GM19455 (cell line): ENCODE results near the gene DCLK1.

Source experiments
- ATAC-seq: cut with Tn5 transposase; IDR thresholded peaks from one replicate; pipeline ENCODE4 v1.9.1; 2021; ENCODE audit not compliant: unreplicated experiment

DCLK1 gene

DNA sequence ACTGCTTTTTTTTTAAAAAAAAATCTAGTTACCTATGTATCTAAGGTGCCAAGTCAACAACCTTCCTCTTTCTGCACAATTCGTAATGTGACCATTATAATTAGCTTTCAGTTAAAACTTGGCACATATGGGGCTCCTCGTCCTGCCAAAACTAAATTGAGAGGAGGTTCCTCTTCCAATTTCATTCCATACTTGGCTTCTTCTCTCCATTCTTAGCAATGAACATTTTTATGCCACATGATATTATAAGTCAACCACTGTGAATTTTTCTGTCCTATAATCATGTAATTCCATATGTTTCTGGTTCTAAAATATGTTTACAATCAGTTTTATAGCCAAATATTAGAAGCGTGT, 177.0 kb downstream of the DCLK1 start:
- no peak for ATAC-seq

DNA sequence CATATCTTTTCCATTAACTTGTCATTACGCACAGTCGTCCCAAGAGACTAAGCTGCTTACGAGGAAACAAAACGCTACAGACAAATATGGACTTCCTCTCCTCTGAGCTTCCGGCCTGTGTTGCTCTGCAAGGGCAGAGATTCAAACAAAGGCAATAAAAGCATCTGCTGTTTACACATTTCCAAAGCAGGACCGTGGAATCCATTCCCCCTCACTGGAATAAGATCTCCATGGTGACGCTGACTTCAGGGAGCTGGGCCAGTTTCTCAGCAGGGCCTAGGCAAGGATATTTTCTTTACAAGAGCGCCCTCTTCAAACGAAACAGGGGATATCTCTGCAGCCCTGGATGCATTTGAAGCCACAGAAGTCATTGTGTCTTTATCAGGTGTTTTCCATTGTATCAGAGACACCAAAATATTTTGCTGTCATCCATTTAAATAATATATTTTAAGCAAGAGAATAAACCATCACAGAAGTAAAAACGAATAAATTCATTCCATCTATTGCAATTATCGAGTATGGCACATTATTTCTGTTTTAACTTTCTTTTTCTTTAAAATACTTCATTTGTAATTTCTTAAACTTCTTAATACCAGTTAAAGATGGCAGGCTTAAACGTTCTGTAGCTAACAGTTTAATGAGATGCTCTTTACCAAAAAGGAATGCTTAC, 177.5 kb downstream of the DCLK1 start:
- ATAC-seq = no peak

DNA sequence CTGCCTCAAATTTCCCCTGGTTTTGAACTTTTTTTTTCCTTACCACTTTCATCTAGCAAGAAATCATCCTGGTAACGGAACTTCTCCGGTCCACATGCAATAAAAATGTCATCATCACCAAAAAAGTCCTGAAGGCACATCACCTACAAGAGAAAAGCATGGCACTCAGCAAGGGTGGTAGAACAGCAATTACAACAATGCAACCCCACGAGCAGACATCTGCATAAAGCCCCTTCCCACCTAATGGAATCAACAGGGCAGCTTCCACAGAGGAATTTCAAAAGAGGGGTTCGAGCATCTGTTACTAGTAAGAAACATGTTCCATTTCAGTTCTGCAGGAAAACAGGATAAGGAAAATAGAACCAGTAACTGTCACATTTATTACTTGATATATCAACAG, 183.9 kb downstream of the DCLK1 start:
- no peak for ATAC-seq

DNA sequence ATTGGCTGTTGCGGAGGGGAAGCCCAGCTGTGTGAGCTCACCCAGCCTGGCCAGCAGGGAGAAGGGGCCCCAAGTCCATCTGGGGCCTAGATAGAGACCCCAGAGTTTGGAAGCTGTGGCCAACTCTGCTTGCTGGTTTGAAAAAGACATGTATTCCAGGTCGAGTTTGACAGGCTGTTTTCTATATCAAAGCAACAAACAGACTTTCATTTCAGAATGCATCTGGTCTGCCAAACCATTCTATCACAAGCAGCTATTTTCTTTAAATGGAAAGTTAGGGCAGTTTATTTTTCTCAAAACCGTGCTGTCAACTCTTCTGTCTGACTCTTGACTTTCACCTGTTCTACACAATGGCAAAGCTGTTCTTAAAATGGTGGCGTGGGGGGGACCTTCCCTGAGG, 185.8 kb downstream of the DCLK1 start:
- no peak for ATAC-seq

DNA sequence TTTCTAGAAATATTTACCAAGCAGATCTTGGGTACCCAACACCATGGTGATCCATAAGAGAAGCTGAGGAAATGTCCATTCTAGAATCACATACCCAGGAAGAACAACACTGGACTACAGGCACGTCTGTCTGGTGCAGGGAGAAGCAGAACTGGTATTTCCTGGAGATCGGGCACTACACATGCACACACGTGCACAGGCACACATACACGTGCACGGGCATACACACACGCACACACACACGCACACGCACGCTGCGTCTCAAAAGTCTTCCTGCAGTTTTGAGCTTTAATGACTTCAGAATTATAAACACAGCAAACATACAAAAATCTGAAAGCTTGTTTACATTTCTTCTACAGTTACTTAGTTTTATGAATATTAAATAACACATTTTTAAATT, 189.8 kb downstream of the DCLK1 start:
- ATAC-seq = no peak

DNA sequence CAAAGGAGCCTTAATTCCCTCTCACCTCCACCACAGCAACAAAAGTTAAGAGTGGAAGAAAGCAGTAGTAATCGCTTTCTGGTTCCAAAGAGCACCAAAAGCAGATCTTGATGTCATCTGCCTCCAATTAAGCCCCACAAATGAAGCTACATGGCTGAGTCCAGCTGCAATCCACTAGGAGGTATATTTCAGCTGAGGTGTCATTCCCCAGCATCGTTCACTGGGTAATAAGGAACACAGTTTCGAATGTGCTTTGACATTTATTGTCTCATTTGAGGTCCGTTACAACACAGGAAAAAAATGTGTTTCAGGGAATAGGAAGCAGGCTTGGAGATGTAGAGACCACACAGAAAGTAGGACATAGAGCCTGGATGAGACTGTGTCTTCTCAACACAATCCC, 190.4 kb downstream of the DCLK1 start:
- no peak for ATAC-seq

DNA sequence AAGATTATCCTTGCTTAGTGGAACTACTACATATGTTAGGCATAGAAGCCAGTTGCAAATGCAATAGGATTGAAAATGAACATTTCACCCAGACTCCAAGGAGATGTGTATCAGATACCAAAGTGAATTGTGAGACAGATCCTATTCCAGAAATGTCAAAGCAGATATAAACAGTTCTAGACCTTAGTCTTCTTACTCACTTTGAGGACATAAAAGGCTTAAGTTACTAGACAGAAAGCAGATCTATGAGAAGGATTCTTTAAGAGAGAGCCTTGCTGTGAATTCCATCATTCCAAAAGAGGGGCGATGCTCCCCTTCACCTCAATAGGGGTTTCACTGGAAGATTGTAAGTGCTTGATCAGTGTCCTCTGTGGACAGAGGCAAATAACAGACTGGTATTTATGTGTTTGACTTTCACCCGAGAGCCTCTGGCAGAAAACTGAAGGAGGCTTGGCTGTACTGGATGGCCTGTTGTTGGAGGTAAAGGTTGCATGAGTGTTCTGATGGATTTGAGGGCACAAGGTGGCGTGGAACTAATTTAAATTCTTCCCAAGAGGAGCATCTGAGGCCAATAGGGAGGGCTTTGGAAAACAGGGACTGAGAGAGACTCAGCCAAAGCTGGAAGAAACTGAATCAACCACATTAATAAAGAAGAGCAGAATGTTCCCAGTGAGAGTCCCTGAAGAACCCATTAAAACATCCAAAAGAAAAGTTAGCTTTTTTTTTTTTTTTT, 194.8 kb downstream of the DCLK1 start:
- ATAC-seq = no peak

DNA sequence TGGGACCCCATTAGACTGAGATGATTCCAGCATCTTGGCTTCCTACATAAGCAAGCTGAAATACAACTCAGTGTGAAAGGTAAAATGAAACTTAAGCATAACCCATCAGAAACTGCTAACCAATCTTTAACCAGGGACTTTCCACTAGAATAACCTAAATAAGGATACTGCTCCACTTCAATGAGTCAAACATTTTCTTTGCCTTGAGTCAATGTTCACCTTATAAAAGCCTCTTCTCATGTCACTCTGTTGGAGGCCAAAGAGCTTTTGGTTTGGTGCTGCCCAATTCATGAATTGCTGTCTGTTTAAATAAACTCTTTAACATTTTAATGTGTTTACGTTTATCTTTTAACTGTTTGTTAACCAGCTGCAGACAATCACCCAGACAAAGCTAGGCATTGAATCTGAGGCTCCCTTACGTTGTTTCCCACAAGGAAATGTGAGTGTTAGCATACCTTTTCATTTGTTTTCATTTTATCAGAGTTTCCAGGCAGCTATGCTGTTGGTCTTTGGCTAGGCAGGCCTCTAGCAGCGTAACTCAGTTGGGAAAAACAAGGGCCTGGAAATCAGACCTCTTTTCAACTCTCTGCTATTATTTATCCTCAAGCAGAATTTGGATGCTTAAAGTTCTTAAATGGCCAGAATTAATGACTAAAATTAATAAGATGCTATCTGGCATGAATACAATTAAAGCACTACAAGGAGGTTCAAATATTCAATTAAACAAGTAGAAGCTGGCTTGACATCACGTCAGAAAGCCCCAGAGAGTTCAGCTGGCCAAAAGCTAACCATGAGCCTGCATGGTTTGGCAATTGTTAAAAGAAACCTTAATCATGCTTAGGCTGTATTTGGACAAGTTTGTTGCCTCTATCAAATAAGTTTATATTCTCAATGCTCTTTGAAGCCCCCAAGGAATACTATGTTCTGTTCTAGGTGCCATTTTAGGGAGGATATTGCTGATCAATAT, 200.2 kb downstream of the DCLK1 start:
- no peak for ATAC-seq

DNA sequence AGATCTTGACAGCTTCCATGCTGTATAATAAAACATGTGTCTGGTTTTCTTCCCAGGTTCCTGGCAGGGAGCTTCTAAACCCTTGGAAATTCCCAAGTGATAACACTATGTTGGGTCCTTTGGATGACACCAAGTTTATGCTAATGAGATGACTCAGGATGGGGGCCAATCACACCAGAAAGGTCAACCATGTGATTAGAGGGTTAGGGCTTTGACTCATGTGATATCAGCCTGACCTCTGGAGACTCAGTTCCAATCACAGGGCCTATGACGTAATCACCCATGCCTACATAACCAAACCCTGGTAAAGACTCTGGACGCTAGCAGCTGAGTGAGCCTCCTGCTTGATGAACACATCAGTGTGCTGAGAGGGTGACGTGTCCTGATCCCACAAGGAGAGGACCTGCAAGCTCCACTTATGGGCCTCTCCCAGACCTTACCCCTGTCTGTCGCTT, 203.6 kb downstream of the DCLK1 start:
- ATAC-seq = no peak

DNA sequence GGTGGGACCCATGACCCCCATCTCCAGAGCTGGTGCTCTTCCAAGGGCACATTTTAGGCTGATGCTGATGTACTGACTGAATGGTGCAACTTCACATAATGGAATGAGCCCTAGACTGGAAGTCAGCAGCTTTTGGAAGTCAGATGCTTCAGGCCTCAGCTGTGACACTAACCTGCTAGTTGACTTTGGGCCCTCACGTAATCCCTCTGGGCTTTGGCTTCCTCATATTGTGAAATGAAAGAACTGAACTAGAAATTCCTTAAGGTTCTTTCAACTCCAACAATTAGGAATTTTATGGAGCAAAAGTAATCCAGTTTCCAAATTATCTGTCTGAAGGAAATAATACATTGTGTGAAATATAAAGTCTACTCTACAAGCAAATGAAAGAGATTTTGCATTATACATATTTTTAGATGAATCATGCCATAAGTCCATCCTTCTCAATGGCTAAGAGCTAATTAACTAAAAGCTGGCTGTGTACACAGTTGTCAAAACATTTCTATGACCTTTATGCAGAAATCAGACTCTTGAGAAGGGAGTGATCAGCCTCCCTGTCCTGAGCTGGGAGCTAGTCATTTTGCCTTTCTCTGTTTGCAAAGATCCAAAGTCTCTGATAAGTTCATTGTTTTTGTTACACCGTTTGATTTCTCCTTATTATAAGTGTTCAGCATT, 204.2 kb downstream of the DCLK1 start:
- no peak for ATAC-seq

DNA sequence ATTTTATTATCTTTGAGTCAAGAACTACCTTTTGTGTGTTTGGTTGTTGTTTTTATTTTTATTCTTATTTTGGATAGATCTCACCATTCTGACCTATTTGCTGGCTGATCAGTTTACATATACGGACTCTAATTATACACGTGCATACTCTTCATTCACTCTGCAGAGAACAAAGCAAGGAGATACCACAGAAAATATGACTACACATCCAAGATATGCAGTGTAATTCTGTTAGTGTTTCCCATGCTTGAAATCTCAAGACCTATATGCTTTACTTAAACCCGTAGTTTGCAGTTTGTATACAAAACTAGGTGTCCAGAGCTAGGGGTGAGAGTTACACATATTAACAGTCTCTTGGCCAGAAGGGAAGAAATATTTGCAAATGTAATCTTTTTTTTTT, 205.5 kb downstream of the DCLK1 start:
- ATAC-seq = no peak

DNA sequence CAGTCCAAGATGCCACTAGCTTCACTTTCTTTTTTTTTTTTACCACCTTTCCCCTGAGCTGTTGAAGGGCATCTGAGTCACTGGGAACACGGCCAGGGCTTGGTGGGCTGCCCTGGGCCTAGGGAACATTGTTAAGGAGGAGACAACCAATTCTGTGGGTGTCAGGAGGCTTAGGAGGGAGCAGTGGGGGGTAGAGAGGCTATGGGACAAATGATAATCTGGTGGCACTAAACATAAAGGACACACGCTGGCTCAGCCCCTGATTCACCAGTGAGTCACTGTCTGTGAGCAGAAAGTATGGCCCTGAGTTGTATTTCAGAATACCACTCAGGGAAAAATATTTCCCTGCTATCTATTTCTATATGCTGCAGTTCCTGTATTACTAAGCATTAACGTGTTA, 207.8 kb downstream of the DCLK1 start:
- no peak for ATAC-seq

DNA sequence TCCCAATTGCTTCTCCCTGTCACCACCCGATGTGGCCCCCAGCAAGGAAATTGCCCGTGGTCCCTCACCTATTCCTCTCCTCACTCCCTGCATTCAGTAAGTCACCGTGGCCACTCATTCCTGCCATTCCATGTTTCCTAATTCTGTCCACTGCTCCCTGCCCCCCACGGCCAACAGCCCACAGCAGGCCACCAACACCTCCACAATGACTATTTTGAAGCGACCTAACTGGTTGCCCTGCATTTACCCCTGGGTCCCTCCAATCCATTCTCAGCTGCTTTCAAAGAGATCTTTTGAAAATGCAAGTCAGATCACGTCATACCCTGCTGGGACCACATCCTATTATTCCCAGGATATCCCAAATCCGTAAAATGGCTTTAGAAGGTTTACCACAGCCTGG, 210.4 kb downstream of the DCLK1 start:
- no peak for ATAC-seq

DNA sequence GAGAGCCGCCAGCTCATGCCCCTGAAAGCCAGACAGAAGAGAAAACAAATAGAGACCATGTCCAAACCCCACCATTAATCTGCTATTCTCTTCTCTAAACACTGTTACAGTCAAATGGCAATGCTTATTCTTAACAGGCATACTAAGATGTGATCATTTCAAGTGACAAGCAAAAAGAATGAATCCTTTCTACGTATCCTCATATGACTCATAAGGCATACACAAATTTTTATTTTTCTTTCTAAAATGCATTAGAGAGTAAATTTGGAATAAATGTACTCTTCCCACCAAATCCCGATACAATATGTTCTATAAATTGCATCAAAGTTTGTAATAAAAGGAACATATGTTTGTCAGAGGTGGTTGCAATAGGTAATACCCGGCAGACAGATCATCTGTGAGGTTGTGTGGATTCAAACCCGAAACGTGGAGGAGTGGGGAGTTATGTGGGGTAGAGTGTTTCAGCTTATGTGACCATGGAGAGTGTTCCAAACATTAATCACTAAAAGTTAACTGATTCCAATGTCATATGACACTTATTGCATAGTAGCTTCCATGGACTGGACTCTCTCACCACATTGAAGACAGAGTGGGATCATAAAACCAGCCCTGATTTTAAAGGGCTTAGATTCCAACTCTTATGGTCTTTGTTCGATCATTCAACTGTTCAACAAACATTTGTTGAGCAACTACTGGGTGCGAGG, 213.1 kb downstream of the DCLK1 start:
- ATAC-seq = no peak

DNA sequence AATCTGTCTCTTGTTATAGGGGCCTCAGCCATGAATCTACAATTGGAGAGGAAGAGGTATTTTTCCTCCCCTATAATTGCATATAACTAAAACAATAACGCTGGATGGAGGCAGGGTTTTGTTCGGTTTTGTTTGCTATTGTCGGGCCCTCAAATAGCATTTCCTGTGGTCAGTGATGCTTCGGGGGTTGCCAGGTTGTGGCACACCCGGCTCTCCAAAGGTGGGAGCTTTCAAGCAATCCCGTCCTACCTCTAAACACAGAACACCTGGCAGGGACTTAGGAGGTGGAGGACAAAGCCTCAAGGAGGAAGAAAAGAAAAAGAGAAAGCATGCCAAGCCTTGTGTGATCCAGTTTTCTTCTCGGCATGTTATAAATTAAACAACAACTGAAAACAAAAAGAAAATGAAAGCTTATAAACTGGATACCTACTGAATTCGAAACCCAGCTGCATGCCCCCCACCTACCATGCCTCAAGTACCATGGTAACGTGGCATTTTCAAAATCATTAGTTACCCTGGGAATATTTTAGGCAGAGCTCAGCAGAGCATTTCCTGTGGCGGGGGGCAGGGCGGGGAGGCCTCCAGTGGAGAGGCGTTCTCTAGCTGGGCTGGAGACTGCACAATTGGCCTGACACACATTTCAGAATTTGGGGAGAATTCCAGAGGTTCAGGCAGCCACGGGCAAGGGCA, 213.8 kb downstream of the DCLK1 start:
- no peak for ATAC-seq

DNA sequence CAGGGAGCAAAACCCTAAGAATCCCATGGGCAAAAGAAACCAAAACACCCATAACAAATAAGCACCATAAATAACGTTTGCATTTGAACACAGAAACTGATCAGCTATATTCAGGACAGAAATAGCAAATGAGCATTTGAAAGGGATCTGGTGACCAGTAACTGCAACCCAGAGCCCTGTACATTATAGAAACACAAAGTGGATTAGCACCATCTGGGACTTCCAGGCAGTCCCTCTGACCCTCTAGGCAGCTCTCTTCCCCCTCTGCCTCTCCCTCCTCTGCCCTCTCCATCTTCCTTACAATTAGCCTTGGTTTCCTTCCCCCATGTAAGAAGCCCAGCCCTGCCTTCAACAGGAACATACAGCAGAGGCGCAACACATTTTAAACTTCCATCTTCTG, 215.0 kb downstream of the DCLK1 start:
- ATAC-seq = no peak

DNA sequence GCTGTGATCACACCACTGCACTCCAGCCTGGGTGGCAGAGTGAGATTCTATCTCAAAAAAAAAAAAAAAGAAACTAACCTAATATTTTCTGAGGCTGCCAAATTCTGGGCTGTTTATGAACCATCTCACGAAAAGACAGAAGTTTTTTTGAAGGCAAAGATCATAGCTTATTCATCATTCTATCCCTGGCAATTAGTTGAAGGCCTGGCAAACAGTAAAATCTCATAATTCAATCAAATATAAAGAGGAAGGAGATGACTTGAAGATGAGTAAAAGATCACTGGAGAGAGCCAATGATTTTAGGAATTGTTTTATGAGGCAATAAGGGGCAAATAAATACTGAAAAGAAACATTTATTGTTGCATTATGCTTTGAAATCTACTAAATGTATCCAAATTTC, 216.5 kb downstream of the DCLK1 start:
- ATAC-seq = no peak

DNA sequence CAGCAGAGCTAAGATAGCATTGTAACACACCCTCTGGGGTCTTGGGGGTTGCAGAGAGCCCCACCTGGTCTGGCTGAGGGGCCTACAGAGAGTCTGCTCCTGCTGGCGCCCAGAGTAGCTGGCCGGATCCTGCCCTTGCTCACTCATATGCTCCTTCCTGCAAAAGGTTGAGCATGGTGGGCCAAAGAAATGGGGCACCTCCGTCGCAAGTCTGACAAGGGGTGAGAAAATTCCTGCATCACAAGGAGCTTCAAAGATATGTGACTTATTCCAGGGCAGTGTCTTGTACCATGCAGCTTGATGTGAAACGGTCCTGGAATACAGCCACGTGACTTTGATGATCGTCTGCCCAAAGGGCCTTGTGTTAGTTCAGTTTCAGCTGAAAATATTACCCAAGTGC, 218.3 kb downstream of the DCLK1 start:
- no peak for ATAC-seq

DNA sequence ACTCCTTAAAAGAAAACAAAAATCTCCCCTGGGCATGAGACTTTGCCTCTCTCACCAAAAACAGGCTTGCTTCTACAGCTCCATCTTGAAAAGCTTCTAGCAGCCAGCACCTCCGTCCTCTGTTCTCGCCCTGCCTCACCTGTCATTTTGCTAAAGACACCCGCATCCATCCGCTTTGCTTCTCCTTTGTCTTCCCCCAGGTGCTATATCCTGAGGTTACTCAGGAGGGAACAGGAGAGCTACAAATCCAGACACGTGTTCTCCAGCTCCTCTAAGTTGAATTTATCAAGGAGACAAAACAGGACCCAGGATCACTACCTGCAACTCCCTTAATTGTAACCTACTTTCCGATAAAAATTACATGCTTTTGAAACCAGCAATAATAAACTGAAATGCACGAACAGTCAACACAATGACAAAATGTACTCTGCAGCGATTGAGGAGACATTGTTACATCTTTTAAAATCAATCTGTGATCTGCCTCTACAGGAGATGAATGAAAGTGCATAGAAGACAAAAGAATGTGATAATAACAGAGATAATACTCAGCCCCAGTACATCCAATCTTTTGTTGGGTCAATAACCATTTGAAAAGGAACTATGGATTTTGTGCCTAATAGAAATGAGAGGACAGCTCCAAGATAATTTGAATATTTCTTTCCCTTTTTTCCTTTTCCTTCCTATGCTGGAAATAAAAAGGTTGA, 221.2 kb downstream of the DCLK1 start:
- no peak for ATAC-seq
